Heart left ventricle (tissue), 16 donors: ENCODE results near the gene TNNI3. TPM values are rescaled to one million over a fixed set of nuclear protein-coding genes. Genes with fewer than 3 reads are reported as not detected.

Source experiments
- ATAC-seq, 4 donors: fragments of 200-7000 bp; cut with Tn5 transposase; one replicate each; pipeline ENCODE4 v1.9.1; 2020 to 2022; ENCODE audit warnings: moderate library complexity in 4 of 4, mild to moderate bottlenecking in 3 of 4, moderate number of reproducible peaks in 1 of 4
- DNase-seq, 5 donors: peaks; one replicate each; pipeline ENCODE4 v3.0.0-alpha.2; 2020
- H3K27ac ChIP-seq, 12 donors: fragments of 200-600 bp; sonication (generic) in 4 of 12; one replicate each; pipeline versions ENCODE4 v1.5.0 to v1.8.0; 2016 to 2022; ENCODE audit warnings: mild to moderate bottlenecking in 2 of 12
- H3K27me3 ChIP-seq, 9 donors: fragments of 200-600 bp; sonication (generic) in 2 of 9; one replicate each; pipeline versions ENCODE4 v1.5.1 to v1.8.0; 2016 to 2022; ENCODE audit warnings: mild to moderate bottlenecking in 3 of 9
- H3K36me3 ChIP-seq, 9 donors: fragments of 200-600 bp; sonication (generic) in 2 of 9; one replicate each; pipeline versions ENCODE4 v1.5.0 to v1.8.0; 2018 to 2022; ENCODE audit warnings: mild to moderate bottlenecking in 2 of 9
- H3K4me1 ChIP-seq, 12 donors: fragments of 200-600 bp; sonication (generic) in 4 of 12; one replicate each; pipeline versions ENCODE4 v1.5.0 to v1.8.0; 2016 to 2022; ENCODE audit warnings: mild to moderate bottlenecking in 3 of 12
- H3K4me3 ChIP-seq, 12 donors: fragments of 200-600 bp; sonication (generic) in 4 of 12; one replicate each; pipeline versions ENCODE4 v1.5.0 to v1.8.0; 2017 to 2022; ENCODE audit warnings: mild to moderate bottlenecking in 9 of 12, moderate library complexity in 4 of 12
- H3K9me3 ChIP-seq, 12 donors: fragments of 200-600 bp; sonication (generic) in 4 of 12; one replicate each; pipeline versions ENCODE4 v1.5.0 to v1.8.0; 2016 to 2022; ENCODE audit warnings: mild to moderate bottlenecking in 1 of 12
- CTCF ChIP-seq, 12 donors: fragments of 200-600 bp; sonication (generic) in 4 of 12; IDR thresholded peaks; one replicate each; pipeline versions ENCODE4 v1.5.0 to v1.8.0; 2018 to 2022; ENCODE audit warnings: antibody characterized with exemption in 12 of 12, mild to moderate bottlenecking in 5 of 12
- POLR2A ChIP-seq, 2 donors: fragments of 450-650 bp; IDR thresholded peaks; one replicate each; pipeline ENCODE4 v1.6.1; 2017; ENCODE audit warnings: antibody characterized with exemption in 2 of 2, mild to moderate bottlenecking in 2 of 2, moderate library complexity in 2 of 2
- WGBS, 4 donors: extraction: QIAGEN DNeasy Blood & Tissue Kit in 2 of 4; methylation state at CpG; one replicate each; pipeline versions ENCODE4 v1.1.5 to v1.1.7; 2013 to 2018; 5-methylcytosine and 5-hydroxymethylcytosine counted together
- intact Hi-C, 10 donors: fragments of 100-400 bp; cut with DNase I; formaldehyde crosslinking; loops; one replicate each; pipeline versions ENCODE4 v1.11.1 to v1.14.2; 2022
- polyA plus RNA-seq, 2 donors: library from polyadenylated mRNA; stranded (reverse); fragments of 200-250 nt; gene quantifications; one replicate each; pipeline ENCODE4 v1.2.3, GENCODE V29; 2013
- total RNA-seq, 9 donors: library from RNA; depleted of rRNA in 2 of 9; stranded (reverse); fragments of >200 nt in 2 of 9; fragmentation: NEBNext Ultra II Directional in 3 of 9; extraction: Animal tissue kit (Norgen Biotek cat#: 25700) in 3 of 9; gene quantifications; one replicate each; pipeline versions ENCODE4 v1.1.0 to v1.2.4, GENCODE V29; 2016 to 2023
- donor health status: ischemic (EF 13 %, LVEDD 7.1; RV severe dilation, severe dysfunction).
- donor health status: healthy with polysubstance abuse.
- donor health status: DM: no; HTN: yes; CAD: no.
- donor health status: DM: no; HTN: no; CAD: no.
- donor health status: ischemic (EF 25% LVEDD 6.9; RV normal size, moderate dysfunction).
- donor health status: ischemic (EF 25% LVEDD 5.7; RV mildly dilated, moderate dysfunction).
- donor health status: healthy.
- donor health status: DM: yes; HTN: yes; CAD: no.
- donor health status: ischemic (EF 35%, LVEDD 5.7; RV mildly dilated, moderate dysfunction).
- donor health status: nonischemic (EF 11% LVEDD 7.7; RV severe dilation, severe dysfunction).
- donor health status: DM: yes; HTN: yes; CAD: no.
- donor health status: PGD.
- donor health status: ischemic (EF 29% LVEDD 5.4; RV normal size, mild dysfunction).
- donor health status: nonischemic (EF 23%, LVEDD 6.1; RV moderate dilation, normal function).

The TNNI3 gene
- total and polyA plus RNA-seq, 11 donors: 1,912 to 34,502 (median 9,662) TPM

DNA sequence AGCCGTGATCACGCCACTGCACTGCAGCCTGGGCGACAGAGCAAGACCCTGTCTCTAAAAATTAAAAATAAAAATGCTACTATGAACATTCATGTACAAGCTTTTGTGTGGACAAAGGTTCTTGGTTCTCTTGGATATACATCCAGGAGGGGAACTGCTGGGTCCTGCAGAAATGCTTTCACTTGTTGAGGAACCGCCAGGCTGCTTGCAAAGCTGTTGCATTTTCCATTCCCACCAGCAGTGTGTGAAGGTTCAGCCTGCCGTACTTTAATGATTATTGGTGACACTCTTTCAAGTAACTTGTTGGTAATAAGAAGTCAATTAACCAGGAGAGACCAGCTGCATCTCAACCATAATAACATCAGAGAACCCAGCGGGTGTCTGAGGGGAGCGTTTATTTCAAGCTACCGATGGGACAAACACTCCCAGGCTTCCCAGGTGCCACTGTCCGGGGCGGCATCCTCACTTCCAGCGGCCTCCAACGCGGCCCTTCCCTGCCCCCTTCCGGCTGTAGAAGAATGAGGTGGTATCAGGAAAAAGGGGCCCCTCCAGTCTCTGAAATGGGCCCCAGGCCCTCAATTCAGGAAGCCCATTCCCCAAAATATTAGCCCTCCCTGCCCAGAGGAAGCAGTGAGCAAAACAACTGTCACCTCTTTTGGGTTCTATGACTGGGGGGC is 24.9 kb downstream of the TNNI3 start:
- H3K27ac ChIP-seq: no peak overlapping the region
- no peak for ATAC-seq
- WGBS, 4 donors: 52 to 56% (median 54%) methylated on average over 14 of the region's 14 CpGs
- peaks cover 0 to 20% (median 0%) of the 10 kb centered on the region in 9 donors for H3K27me3 ChIP-seq
- H3K4me1 ChIP-seq: no peaks in the 10 kb centered on the region
- TF ChIP-seq CTCF (IDR thresholded peaks at IDR 0.05): peak in 4 of 12 donors; percentile 23 to 43 (median 29)
- no peak for TF ChIP-seq POLR2A (IDR thresholded peaks at IDR 0.05)
- no peaks in the 10 kb centered on the region for H3K9me3 ChIP-seq
- no peak for DNase-seq
- no peak overlapping the region for H3K4me3 ChIP-seq
- intact Hi-C loops: loop anchor here in 1 of 10 donors (10.0 kb wide), 1 partner anchor 372 kb away; no protein-coding TSS in a partner anchor
- H3K36me3 ChIP-seq: peaks cover 0 to 43% (median 13%) of the 10 kb centered on the region in 9 donors

GRCh38 chr19:55131421-55131820 is 26.1 kb downstream of the TNNI3 start:
- Histone ChIP-seq H3K4me1 (no peaks in the 10 kb centered on the region), H3K27me3 (peaks cover 0 to 14% (median 0%) of the 10 kb centered on the region in 9 donors), H3K36me3 (peaks cover 0 to 37% (median 13%) of the 10 kb centered on the region in 9 donors), H3K27ac (no peak overlapping the region), H3K4me3 (no peak overlapping the region), H3K9me3 (no peaks in the 10 kb centered on the region)
- WGBS, 4 donors: 81 to 88% (median 83%) methylated on average over 16 of the region's 16 CpGs
- DNase-seq: no peak
- TF ChIP-seq POLR2A (IDR thresholded peaks at IDR 0.05) (no peak), CTCF (IDR thresholded peaks at IDR 0.05) (no peak)
- no peak for ATAC-seq
- intact Hi-C loops: loop anchor here in 1 of 10 donors (10.0 kb wide), 1 partner anchor 373 kb away; no protein-coding TSS in a partner anchor

DNA sequence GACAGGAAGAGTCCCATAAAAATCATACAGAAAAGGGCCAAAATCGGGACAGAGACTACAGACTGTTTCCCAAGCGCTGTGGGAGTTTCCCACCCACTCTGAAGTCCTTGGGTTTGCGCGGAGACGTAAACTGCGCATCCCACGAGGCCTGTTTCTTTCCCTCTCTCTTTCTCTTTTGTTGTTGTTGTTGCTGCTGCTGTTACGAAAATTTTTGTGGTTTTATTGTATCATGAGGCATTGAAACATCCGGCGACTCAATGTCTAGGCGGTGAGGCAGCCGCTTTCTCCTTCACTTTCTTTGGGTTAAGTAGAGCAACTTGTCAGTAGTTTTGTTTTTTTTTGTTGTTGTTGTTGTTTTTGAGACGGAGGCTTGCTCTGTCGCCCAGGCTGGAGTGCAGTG is 38.5 kb downstream of the TNNI3 start:
- H3K4me3 ChIP-seq: peak overlapping the region in 1 of 12 donors; percentile 56
- no peak for DNase-seq
- no peaks in the 10 kb centered on the region for H3K27me3 ChIP-seq
- 82 to 84% (median 83%) methylated on average over 14 of the region's 14 CpGs for WGBS, 4 donors
- H3K27ac ChIP-seq: peak overlapping the region in 7 of 12 donors; percentile 76 to 97 (median 85)
- TF ChIP-seq POLR2A (IDR thresholded peaks at IDR 0.05) (no peak), CTCF (IDR thresholded peaks at IDR 0.05) (no peak)
- H3K4me1 ChIP-seq: peaks cover 5 to 37% (median 26%) of the 10 kb centered on the region in 12 donors
- ATAC-seq: no peak
- no peaks in the 10 kb centered on the region for H3K9me3 ChIP-seq
- no peaks in the 10 kb centered on the region for H3K36me3 ChIP-seq
- intact Hi-C loops: loop anchor here in 1 of 10 donors (5.0 kb wide), 1 partner anchor 38 kb away; the partner anchor contains the start of gene TNNI3

- Histone ChIP-seq H3K36me3 (no peaks in the 10 kb centered on the region), H3K4me1 (peaks cover 5 to 43% (median 29%) of the 10 kb centered on the region in 12 donors), H3K9me3 (no peaks in the 10 kb centered on the region), H3K4me3 (peak overlapping the region; percentile 56 to 98 (median 88)), H3K27me3 (no peaks in the 10 kb centered on the region), H3K27ac (peak overlapping the region; percentile 74 to 97 (median 88))
- DNase-seq (peak in 4 of 5 donors; percentile 57 to 84 (median 76)), ATAC-seq (peak; percentile 12 to 43 (median 23))
- TF ChIP-seq POLR2A (IDR thresholded peaks at IDR 0.05) (peak in 1 of 2 donors; percentile 7), CTCF (IDR thresholded peaks at IDR 0.05) (no peak)
- 18 to 23% (median 20%) methylated on average over 13 to 22 of the region's 22 CpGs for WGBS, 4 donors
- intact Hi-C loops: loop anchor here in 1 of 10 donors (5.0 kb wide), 1 partner anchor 39 kb away; the partner anchor contains the start of gene TNNI3
Observed at GRCh38 chr19:55118401-55118991, 39.0 kb downstream of the TNNI3 start.
